GM12878 (cell line): ENCODE data around the gene ABHD2.

Experiments used
- BRCA1 ChIP-seq: IDR thresholded peaks from 2 replicates; pipeline ENCODE4 v1.6.1; 2011; ENCODE audit warnings: low read depth, low read length, improper control_type of control experiment
- REST ChIP-seq: IDR thresholded peaks from 2 replicates; pipeline ENCODE4 v1.6.1; 2012; ENCODE audit warnings: mild to moderate bottlenecking, low read depth, low read length
- TAF1 ChIP-seq: IDR thresholded peaks from 2 replicates; pipeline ENCODE4 v1.6.1; 2011; ENCODE audit warnings: mild to moderate bottlenecking, low read depth, low read length, borderline replicate concordance
- TF ChIP-seq, protein P1 (sequence below), 3 experiments: IDR thresholded peaks in 2 of 3; conservative IDR thresholded peaks in 1 of 3; 2 replicates each; pipeline ENCODE4 v1.5.1; 2011; ENCODE audit warnings: low read depth in 3 of 3, low read length in 3 of 3, mild to moderate bottlenecking in 3 of 3, control low read depth in 2 of 3, moderate library complexity in 2 of 3, inconsistent platforms in 1 of 3, mixed read lengths in 1 of 3; ENCODE audit not compliant: control insufficient read depth in 2 of 3, insufficient read depth in 1 of 3; ENCODE audit errors: extremely low read depth in 1 of 3

GRCh38 chr15:89089316-89090230, 1.3 kb downstream of the ABHD2 start:
- no peak for TF ChIP-seq TAF1
- no peak for TF ChIP-seq BRCA1
- no peak for TF ChIP-seq REST
- TF ChIP-seq, protein P1, sequence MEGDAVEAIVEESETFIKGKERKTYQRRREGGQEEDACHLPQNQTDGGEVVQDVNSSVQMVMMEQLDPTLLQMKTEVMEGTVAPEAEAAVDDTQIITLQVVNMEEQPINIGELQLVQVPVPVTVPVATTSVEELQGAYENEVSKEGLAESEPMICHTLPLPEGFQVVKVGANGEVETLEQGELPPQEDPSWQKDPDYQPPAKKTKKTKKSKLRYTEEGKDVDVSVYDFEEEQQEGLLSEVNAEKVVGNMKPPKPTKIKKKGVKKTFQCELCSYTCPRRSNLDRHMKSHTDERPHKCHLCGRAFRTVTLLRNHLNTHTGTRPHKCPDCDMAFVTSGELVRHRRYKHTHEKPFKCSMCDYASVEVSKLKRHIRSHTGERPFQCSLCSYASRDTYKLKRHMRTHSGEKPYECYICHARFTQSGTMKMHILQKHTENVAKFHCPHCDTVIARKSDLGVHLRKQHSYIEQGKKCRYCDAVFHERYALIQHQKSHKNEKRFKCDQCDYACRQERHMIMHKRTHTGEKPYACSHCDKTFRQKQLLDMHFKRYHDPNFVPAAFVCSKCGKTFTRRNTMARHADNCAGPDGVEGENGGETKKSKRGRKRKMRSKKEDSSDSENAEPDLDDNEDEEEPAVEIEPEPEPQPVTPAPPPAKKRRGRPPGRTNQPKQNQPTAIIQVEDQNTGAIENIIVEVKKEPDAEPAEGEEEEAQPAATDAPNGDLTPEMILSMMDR (IDR thresholded peaks at IDR 0.05 in 2 of 3, conservative IDR thresholded peaks at IDR 0.05 in 1 of 3; ENCODE audit: control insufficient read depth in 2 of 3, extremely low read depth in 1 of 3, insufficient read depth in 1 of 3, low read depth in 3 of 3, low read length in 3 of 3) = no peak
